BJ (cell line): ENCODE data around the gene SLC17A4. TPM values are rescaled to one million over a fixed set of nuclear protein-coding genes. Genes with fewer than 3 reads are reported as not detected.

Source experiments
- CTCF ChIA-PET: fragments of 350-600 bp; formaldehyde crosslinking; extraction: SDS; loops from one replicate; lab custom pipeline; 2021; ENCODE audit warnings: antibody characterized with exemption, inconsistent platforms; lab: Yijun Ruan, JAX
- POLR2A ChIA-PET: fragments of 300-600 bp; sonication (Branson Sonifier 250); formaldehyde crosslinking; extraction: SDS; loops from one replicate; lab custom pipeline; 2021; ENCODE audit warnings: antibody characterized with exemption; lab: Charles Lee
- DNase-seq: peaks from one replicate; pipeline ENCODE4 v3.0.0-alpha.2; 2011; ENCODE audit warnings: low read depth
- H3K27me3 ChIP-seq: 2 replicates; pipeline ENCODE4 v1.6.0; 2011; ENCODE audit warnings: low read length; ENCODE audit not compliant: control insufficient read depth, insufficient read depth
- H3K36me3 ChIP-seq: 2 replicates; pipeline ENCODE4 v1.5.1; 2011; ENCODE audit warnings: low read length; ENCODE audit not compliant: control insufficient read depth, insufficient read depth
- H3K4me3 ChIP-seq: 2 replicates; pipeline ENCODE4 v1.5.1; 2011; ENCODE audit warnings: low read depth, mild to moderate bottlenecking, control low read depth, low read length
- polyA plus RNA-seq: library from polyadenylated mRNA; depleted of rRNA; stranded (reverse); fragments of >200 nt; gene quantifications from 2 replicates; pipeline ENCODE4 v1.2.3, GENCODE V29; 2011; rRNA removed
- TF ChIP-seq, protein P1 (sequence below): IDR thresholded peaks from 2 replicates; pipeline ENCODE4 v1.5.1; 2011; ENCODE audit warnings: low read depth, mild to moderate bottlenecking, control low read depth, inconsistent platforms, low read length, moderate library complexity; ENCODE audit not compliant: insufficient read depth

The SLC17A4 gene
- polyA plus RNA-seq, 1 experiment: not detected

DNA sequence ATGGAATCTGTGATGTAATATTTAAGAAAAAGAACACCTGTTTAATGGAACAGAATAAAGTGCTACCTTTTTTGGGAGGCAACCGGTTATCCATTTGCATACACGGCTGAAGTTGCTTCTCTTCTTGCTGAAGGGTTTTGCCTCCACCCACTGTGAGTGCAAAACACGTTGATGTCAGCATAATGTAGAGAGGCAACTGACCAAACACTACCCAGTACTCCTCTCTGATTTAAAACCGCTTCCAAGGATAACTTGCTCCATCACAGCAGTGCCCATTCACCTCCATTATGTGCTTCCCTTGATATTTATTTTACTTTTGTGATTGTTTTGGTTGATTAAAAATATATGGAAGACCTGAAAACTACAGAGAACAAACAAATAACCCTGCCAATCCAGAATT lies 75.9 kb downstream of the SLC17A4 start:
- ChIA-PET CTCF (no interaction called here), POLR2A (no interaction called here)
- no peak for DNase-seq
- no peak overlapping the region for H3K4me3 ChIP-seq
- no peaks in the 10 kb centered on the region for H3K36me3 ChIP-seq
- no peaks in the 10 kb centered on the region for H3K27me3 ChIP-seq
- TF ChIP-seq, protein P1, sequence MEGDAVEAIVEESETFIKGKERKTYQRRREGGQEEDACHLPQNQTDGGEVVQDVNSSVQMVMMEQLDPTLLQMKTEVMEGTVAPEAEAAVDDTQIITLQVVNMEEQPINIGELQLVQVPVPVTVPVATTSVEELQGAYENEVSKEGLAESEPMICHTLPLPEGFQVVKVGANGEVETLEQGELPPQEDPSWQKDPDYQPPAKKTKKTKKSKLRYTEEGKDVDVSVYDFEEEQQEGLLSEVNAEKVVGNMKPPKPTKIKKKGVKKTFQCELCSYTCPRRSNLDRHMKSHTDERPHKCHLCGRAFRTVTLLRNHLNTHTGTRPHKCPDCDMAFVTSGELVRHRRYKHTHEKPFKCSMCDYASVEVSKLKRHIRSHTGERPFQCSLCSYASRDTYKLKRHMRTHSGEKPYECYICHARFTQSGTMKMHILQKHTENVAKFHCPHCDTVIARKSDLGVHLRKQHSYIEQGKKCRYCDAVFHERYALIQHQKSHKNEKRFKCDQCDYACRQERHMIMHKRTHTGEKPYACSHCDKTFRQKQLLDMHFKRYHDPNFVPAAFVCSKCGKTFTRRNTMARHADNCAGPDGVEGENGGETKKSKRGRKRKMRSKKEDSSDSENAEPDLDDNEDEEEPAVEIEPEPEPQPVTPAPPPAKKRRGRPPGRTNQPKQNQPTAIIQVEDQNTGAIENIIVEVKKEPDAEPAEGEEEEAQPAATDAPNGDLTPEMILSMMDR: no peak

Other genes starting within 250 kb of the SLC17A4 start
- gene SCGN, start 102.5 kb upstream of the SLC17A4 start, polyA plus RNA-seq: not detected in 2 replicates
- gene SLC17A1, start 77.3 kb downstream of the SLC17A4 start, polyA plus RNA-seq: not detected in 2 replicates
- not detected in 2 replicates for gene SLC17A3, start 119.5 kb downstream of the SLC17A4 start, polyA plus RNA-seq
- gene SLC17A2, start 175.9 kb downstream of the SLC17A4 start, polyA plus RNA-seq: not detected in 2 replicates
- 4.7 and 7.7 TPM in 2 replicates for gene TRIM38, start 208.1 kb downstream of the SLC17A4 start, polyA plus RNA-seq